Cortex of kidney (tissue), 1 donor: ENCODE results near the gene EXOSC10.
"Not testable (repeated sequence)": the region's sequence is repeated elsewhere in the genome, so short reads cannot be mapped to it uniquely, and the experiment has no call there.

Experiments used
- DNase-seq: peaks from one replicate; lab custom pipeline; 2025; lab: John Stamatoyannopoulos, UW

The EXOSC10 gene

DNA sequence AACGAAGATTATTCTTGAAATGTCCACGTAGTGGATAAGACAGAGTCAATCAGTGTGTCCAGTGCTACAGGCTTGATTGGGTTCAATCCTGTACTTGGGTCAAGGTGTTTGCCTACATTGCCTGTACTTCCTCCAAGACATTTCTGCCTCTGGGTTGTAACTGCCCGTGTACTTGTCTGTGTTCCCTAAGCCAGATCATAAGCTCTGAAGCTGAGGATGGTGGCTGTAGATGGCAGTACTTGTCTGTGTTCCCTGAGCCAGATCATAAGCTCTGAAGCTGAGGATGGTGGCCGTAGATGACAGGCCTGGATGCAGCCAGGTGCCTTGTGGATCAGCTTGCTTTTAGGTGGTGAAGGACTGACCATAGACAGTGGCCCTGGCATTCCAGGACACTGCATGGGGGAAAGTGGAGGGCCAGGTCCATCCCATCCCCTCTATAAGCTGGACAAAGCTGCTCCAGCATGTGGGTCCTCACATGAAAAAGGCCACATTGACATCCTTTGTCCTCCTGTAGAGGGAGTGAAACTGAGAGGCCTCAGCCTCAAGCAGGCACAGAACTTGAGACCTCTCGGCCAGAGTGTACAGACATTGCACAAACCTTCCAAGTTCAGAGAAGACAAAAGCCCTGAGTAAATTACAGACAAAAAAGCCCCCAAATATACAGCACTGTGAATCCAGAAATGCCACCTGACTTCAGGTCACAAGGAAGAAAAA, 37.9 kb downstream of the EXOSC10 start:
- no peak for DNase-seq

DNA sequence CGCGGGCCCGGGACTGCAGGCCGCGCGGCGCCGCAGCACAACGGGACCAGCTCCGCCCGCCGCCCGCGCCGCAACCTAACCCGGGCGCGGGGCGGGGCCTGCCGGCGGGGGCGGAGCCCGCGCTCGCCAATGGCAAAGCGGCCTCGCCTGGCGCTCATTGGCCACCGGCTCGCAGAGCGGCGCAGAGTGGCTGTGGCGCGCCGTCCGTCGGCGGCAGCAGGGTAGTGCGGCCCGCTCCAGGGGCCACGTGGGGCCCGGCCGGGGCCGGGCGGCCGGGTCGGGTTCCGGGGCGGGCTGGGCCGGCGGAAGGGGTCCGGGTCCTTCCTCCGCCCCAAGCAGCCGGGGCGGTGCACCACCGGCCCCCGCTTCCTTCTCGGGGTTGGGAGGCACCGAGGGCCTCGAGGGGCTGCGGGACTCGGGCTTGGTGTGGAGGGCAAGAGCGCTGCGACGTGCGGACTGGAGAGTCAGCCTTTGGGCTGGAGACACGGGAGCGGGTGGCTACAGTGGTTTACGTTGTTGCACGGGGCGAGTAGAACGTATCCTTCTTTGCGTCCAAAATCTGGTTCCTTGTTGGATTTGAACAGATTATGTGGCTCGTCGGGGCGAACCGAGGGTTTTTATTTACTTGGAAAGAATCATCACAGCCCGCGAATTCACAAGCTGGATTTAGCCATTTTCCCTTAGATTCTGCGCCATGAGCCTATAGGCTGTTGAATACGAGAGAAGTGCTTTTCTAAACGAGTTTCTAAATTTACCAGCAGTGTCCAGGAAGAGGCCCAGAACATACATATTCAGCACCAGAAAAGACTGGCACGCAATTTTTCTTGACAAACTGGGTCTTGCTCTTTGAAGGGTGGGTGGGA, 39.5 kb downstream of the EXOSC10 start, which contains the start of gene SRM:
Gene SRM, minus strand, starts transcription at position 51 of the 863 bp plus-strand sequence. CDS start 75 bp downstream, outside the sequence.
- DNase-seq, result peak; percentile 43

DNA sequence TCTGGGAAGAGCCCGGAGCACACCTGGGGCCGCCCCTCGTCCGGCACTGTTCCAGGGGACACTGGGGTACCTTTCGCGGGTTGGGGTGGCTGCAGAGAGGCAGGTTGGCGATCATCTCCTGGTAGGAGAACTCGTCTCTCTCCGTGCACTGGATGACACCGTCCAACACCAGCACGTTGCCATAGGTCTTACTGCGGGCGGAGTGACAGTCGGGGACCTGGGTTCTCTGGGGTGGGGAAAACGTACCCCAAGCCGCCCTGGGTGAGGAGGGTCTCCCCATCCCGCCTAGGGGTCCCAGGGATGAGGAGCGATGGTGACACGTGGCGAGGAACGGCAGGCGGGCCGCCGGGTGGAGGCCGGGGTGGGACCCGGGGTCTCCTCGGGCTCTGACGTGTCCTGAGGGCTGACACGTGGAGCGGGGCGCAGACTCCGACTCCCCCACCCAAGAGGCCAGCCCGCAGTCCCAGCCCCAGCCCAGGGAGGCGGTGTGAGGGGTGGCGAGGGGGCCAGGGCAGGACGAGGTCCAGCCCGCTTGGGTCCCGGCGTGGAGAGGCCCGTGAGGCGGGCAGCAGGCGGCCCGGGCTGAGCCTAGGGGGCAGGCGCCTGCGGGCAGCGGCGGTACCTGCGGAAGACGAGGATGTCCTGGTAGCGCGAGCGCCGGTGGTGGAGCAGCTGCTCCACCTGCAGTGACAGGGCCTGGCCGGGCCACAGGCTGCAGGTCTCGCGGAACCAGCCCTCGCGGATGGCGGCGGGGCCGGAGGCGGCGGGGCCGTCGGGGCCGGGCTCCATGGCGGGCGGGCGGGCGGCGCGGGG, 40.3 kb downstream of the EXOSC10 start:
- no peak for DNase-seq

DNA sequence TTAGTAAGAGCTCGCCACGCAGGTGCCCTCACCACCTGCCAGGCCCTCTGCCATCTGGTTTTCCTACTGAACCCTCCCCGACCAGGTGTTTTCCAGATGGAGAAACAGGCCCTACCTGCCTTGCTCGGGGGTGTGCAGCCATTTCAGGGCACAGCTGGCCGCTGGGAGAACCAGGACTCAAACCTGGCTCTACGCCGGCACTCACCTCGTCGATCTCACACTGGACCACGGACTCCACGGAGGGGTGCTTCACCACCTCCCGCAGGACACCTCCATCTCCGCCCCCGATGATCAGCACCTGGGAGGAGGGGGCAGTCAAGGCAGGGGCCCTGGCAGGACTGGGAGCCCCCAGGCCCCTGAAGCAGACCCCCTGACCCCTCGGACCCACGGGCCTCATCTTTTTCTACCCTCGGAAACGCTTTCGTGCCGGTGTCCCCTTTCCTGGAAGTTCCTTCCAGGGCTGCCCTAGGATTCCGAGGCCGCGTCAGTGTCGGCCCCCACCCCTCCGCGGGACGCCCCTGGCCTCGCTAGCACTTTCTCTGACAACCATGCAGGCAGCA, 41.0 kb downstream of the EXOSC10 start:
- DNase-seq, result no peak

GRCh38 chr1:11058026-11058425, 41.6 kb downstream of the EXOSC10 start:
- DNase-seq, result no peak

- no peak for DNase-seq
Observed at GRCh38 chr1:11057477-11057876, 42.2 kb downstream of the EXOSC10 start.

DNA sequence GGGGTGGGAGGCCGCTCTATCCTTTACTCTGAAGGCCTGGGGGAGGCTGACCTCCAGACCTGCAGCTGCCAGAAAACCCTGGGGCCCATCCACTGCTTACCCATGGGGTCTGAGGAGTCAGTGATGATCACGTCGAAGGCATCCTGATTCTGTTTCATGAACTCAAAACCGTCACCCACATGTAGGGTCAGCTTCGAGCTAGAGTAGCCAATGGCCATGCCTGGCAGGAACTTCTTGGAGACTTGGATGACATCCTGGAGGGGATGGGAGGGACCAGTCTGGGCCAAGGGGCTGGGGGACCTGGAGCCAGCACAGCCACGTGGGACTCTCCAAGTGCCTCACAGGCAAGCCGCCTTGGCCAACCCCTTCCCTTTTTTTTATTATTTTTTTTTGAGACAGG, 43.2 kb downstream of the EXOSC10 start:
- DNase-seq, result no peak

GRCh38 chr1:11055676-11056075, 44.0 kb downstream of the EXOSC10 start:
- DNase-seq, result no peak

DNA sequence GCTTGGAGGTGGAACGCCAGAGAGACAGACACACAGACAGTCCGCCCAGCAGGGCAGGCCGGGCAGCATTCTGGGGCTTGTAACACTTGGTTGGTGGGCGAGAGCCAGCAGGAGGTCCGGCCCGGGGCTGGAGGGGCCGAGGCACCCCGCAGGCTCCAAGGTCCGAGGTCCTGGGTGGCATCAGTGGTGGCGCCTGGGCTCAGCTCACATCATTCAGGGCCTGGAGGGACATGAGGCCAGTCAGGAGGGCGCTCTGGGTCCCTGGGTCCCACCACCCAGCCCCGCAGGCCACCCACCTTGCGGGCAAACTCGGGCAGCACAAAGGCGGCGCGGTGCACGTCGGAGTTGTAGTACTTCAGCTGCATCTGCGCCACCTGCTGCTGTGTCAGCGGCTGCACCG, 45.0 kb downstream of the EXOSC10 start:
- DNase-seq, result no peak

DNA sequence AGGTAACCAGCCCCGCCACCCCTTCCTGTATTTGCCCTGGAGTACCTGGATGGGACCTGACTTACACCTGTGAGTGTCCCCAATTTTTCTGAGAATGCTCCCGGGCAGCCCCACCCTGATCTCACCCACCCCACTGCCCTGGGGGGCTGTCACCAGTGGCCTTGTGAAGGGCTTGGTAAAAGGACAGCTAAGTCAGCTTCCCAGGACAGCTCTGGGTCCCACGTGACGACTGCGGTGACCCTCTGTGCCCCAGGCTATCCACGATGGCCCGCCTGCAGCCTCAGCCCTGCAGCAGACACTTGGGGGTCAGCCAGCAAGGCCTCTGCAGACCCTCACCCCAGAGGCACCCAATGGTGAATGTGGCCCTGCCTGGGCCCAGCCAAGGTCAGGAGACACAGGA, 45.5 kb downstream of the EXOSC10 start:
- no peak for DNase-seq

- DNase-seq, result no peak
Observed at GRCh38 chr1:11053758-11054137, 45.9 kb downstream of the EXOSC10 start.

DNA sequence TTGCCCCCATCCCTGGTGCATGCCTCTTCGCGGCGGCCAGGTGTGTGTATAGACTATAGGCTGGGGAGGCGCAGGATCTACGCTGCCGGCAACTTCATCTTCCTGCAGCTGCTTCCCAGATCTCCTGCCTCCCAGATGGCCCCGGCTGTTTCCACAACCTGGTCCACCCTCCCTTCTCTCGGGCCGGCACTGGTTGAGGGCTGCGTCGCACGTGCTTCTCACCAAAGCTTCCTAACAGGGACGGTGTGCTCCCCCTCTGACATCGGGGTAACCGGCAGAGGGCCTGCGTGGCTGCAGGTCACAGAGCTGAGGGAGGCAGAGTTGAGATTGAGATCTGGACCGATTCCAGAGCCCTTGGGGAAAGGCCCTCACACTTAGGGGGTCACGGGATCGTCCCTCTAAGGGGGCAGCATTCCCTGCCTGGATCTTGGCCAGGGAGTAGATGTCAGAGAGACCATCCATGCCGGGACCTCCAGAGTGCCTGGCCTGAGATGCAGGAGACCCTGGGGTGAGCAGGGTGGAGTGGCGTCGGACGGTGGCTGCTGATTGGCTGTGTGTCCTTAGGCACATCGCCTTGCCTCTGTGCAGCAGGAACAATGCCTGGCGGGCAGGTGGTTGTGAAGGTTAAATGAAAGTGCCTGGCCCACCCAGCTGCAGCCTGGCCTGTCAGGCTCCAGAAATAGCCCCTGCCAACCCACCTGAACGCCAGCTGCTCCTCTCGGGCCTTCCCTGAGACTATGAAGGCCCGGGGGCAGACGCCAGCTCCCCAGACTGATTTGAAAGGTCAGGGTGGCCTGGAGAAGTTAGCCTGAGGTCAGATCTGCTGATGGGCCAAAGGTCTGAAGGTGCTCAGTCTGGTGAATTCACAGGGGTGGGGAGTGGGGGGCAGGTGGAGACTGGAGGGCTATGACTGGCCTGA, 46.6 kb downstream of the EXOSC10 start:
- DNase-seq, result no peak

GRCh38 chr1:11051781-11052511, 47.7 kb downstream of the EXOSC10 start:
- DNase-seq, result no peak

- DNase-seq, result not testable (repeated sequence)
Observed at GRCh38 chr1:11051121-11051520, 48.5 kb downstream of the EXOSC10 start.

- DNase-seq, result no peak
Observed at GRCh38 chr1:11046625-11047365, 52.9 kb downstream of the EXOSC10 start, which contains the start of gene MASP2. Gene MASP2, minus strand, starts transcription at chr1:11047239. Its CDS starts 32 bp downstream, at chr1:11047207.

DNA sequence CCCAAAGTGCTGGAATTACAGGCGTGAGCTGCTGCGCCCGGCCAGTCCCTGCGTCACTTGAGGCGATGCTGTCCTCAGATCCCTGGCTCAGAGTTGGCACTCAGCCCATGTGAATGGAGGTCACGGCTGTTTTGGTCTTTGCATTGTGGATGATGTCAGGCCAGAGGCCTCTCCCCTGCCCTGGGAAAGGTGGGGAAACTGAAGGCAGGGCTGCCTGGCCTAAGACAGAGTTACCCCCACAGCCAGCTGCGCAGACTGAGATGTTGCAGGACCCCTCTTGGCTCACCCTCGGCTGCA, 53.5 kb downstream of the EXOSC10 start:
- DNase-seq, result no peak

DNA sequence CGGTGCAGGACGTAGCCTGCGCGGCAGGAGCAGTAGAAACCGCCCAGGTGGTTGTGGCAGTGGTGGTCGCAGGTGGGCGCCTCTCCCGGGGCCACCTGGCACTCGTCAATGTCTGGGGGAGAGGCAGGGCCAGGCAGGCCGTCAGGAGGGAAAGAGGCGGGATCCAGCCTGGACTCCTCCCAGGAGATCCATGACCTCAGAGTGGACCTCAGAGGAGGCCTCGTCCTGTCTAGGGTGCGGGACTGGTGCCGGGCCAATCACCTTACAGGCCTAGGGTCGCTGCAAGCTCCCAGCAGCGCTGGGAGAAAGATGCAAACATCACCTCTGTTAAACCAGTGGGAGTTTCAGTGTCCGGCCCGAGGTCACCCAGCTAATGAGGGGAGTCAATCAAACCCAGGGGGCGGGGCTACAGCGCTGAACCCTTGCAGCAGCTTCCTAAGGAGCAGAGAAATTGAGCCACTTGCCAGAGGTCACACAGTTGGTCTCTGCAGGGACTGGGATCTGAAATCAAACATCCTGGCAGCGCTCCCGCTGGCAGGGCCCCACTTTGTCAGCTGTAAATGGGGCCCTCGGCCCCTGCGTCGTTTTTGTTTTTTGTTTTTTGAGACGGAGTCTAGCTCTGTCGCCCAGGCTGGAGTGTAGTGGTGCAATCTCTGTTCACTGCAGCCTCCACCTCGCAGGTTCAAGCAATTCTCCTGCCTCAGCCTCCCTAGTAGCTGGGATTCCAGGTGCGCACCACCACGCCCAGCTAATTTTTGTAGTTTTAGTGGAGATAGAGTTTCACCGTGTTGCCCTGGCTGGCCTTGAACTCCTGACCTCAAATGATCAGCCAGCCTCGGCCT, 54.0 kb downstream of the EXOSC10 start:
- no peak for DNase-seq

DNA sequence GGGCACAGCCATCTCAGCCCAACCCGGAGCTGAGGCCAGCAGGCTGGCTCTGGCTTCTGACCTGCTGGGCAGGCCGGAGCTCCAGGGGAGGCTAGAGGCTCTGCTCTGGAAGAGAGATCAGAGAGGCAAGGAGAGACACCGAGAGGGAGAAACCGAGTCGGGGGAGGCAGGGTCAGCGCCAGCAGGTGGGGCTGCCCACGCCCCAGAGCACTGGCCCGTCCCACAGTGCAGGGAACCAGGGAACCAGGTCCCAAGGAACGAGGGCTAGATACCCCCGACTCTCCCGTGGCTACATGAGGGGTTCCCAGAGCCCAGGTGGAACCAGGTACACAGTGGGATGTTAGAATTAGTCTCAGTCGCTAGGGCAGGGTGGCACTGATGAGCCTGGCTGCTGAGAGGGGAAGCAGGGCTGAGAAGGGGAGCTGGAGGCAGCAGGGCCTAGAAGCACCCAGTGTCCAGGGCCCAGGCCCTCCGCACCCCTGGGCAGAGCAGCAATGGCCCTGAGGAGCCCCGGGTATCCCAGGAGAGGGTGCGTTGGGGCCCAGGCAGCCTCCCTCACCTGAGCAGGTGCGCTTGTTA, 54.7 kb downstream of the EXOSC10 start:
- no peak for DNase-seq
